GM21717 (cell line): ENCODE results near the gene SLX1A.
"Not testable (repeated sequence)": the region's sequence is repeated elsewhere in the genome, so short reads cannot be mapped to it uniquely, and the experiment has no call there.

ENCODE experiments used
- ATAC-seq: cut with Tn5 transposase; IDR thresholded peaks from one replicate; pipeline ENCODE4 v1.9.1; 2021; ENCODE audit warnings: mild to moderate bottlenecking, moderate library complexity; ENCODE audit not compliant: unreplicated experiment

The SLX1A gene

DNA sequence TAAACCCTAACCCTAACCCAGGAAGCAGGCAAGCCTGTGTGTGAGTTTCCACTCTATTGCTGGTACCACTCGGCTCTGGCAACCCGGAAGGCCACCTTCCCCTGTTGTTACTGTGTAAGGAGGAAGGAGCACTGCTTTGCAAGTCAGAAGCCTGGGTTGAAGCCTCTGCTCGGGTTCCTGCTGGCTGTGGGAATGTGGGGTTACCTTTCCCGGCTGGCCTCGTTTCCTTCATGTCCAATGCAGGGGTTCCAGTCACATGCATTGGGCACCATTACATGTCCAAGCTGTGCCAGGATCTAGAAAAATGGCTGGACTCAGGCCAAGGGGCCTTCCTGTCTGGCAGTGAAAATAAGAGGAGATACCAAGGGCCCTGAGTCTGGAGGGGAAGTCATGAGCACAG, 23.4 kb downstream of the SLX1A start:
- not testable (repeated sequence) for ATAC-seq
